Mucosa of rectum (tissue), 2 donors: ENCODE measurements around the gene STAT4.

Experiments
- H3K27ac ChIP-seq, 2 donors: one replicate each; pipeline ENCODE4 v1.7.0; 2013; ENCODE audit warnings: inconsistent platforms in 2 of 2, low read depth in 2 of 2, low read length in 2 of 2
- H3K27me3 ChIP-seq, 2 donors: one replicate each; pipeline ENCODE4 v1.7.0; 2013; ENCODE audit warnings: low read length in 2 of 2; ENCODE audit not compliant: control insufficient read depth in 2 of 2, insufficient read depth in 2 of 2
- H3K36me3 ChIP-seq, 2 donors: one replicate each; pipeline ENCODE4 v1.7.0; 2013; ENCODE audit warnings: low read length in 2 of 2; ENCODE audit not compliant: control insufficient read depth in 2 of 2, insufficient read depth in 2 of 2
- H3K4me1 ChIP-seq, 2 donors: one replicate each; pipeline ENCODE4 v1.7.0; 2013; ENCODE audit warnings: low read length in 2 of 2, mild to moderate bottlenecking in 1 of 2; ENCODE audit not compliant: control insufficient read depth in 2 of 2, insufficient read depth in 2 of 2
- H3K4me3 ChIP-seq, 2 donors: one replicate each; pipeline ENCODE4 v1.7.0; 2013; ENCODE audit warnings: low read length in 2 of 2
- H3K9ac ChIP-seq, 2 donors: one replicate each; pipeline ENCODE4 v1.7.0; 2013; ENCODE audit warnings: low read length in 2 of 2, low read depth in 1 of 2, mild to moderate bottlenecking in 1 of 2
- H3K9me3 ChIP-seq, 2 donors: one replicate each; pipeline ENCODE4 v1.7.0; 2013; ENCODE audit warnings: low read length in 2 of 2; ENCODE audit not compliant: control insufficient read depth in 2 of 2
- donor health status: healthy.
- donor health status: Normal muscosa, but diverticular disease.

STAT4 gene

GRCh38 chr2:191066919-191067233, 83.9 kb downstream of the STAT4 start:
- no peaks in the 10 kb centered on the region for H3K27me3 ChIP-seq
- no peak overlapping the region for H3K4me3 ChIP-seq
- H3K36me3 ChIP-seq: no peaks in the 10 kb centered on the region
- H3K27ac ChIP-seq: no peak overlapping the region
- H3K9ac ChIP-seq: no peak overlapping the region
- H3K4me1 ChIP-seq: no peaks in the 10 kb centered on the region
- no peaks in the 10 kb centered on the region for H3K9me3 ChIP-seq

GRCh38 chr2:191066197-191066918, 84.4 kb downstream of the STAT4 start:
- Histone ChIP-seq H3K27me3 (no peaks in the 10 kb centered on the region), H3K36me3 (no peaks in the 10 kb centered on the region), H3K4me3 (no peak overlapping the region), H3K9ac (no peak overlapping the region), H3K9me3 (no peaks in the 10 kb centered on the region), H3K4me1 (no peaks in the 10 kb centered on the region), H3K27ac (no peak overlapping the region)

GRCh38 chr2:191065785-191066184, 85.0 kb downstream of the STAT4 start:
- no peak overlapping the region for H3K27ac ChIP-seq
- no peaks in the 10 kb centered on the region for H3K36me3 ChIP-seq
- no peaks in the 10 kb centered on the region for H3K4me1 ChIP-seq
- no peaks in the 10 kb centered on the region for H3K9me3 ChIP-seq
- H3K27me3 ChIP-seq: no peaks in the 10 kb centered on the region
- H3K4me3 ChIP-seq: no peak overlapping the region
- no peak overlapping the region for H3K9ac ChIP-seq

- Histone ChIP-seq H3K4me3 (no peak overlapping the region), H3K9ac (no peak overlapping the region), H3K27ac (no peak overlapping the region)
Measured at GRCh38 chr2:191064590-191064989, 86.2 kb downstream of the STAT4 start.

GRCh38 chr2:191063584-191063983, 87.2 kb downstream of the STAT4 start:
- no peaks in the 10 kb centered on the region for H3K36me3 ChIP-seq
- no peaks in the 10 kb centered on the region for H3K27me3 ChIP-seq
- no peak overlapping the region for H3K4me3 ChIP-seq
- no peak overlapping the region for H3K27ac ChIP-seq
- no peak overlapping the region for H3K9ac ChIP-seq
- no peaks in the 10 kb centered on the region for H3K4me1 ChIP-seq
- H3K9me3 ChIP-seq: no peaks in the 10 kb centered on the region

More at GRCh38 chr2:191064590-191064989, 86.2 kb downstream of the STAT4 start:
- H3K9me3 ChIP-seq: no peaks in the 10 kb centered on the region
- H3K27me3 ChIP-seq: no peaks in the 10 kb centered on the region
- no peaks in the 10 kb centered on the region for H3K36me3 ChIP-seq
- H3K4me1 ChIP-seq: no peaks in the 10 kb centered on the region

- Histone ChIP-seq H3K4me3 (no peak overlapping the region), H3K27me3 (no peaks in the 10 kb centered on the region), H3K4me1 (no peaks in the 10 kb centered on the region), H3K36me3 (no peaks in the 10 kb centered on the region), H3K9ac (no peak overlapping the region), H3K9me3 (no peaks in the 10 kb centered on the region), H3K27ac (peak overlapping the region in 1 of 2 donors; percentile 27)
Measured at GRCh38 chr2:191061381-191061980, 89.3 kb downstream of the STAT4 start.

- H3K4me3 ChIP-seq: no peak overlapping the region
- no peaks in the 10 kb centered on the region for H3K4me1 ChIP-seq
- no peaks in the 10 kb centered on the region for H3K27me3 ChIP-seq
- H3K9ac ChIP-seq: no peak overlapping the region
- H3K27ac ChIP-seq: no peak overlapping the region
- H3K36me3 ChIP-seq: no peaks in the 10 kb centered on the region
- no peaks in the 10 kb centered on the region for H3K9me3 ChIP-seq
Measured at GRCh38 chr2:191059308-191059707, 91.5 kb downstream of the STAT4 start.

- peaks cover 0 to 4% of the 10 kb centered on the region in 2 donors for H3K4me1 ChIP-seq
- H3K27ac ChIP-seq: no peak overlapping the region
- H3K4me3 ChIP-seq: no peak overlapping the region
- H3K27me3 ChIP-seq: no peaks in the 10 kb centered on the region
- H3K9ac ChIP-seq: no peak overlapping the region
- H3K9me3 ChIP-seq: no peaks in the 10 kb centered on the region
- H3K36me3 ChIP-seq: no peaks in the 10 kb centered on the region
Measured at GRCh38 chr2:191056228-191056627, 94.6 kb downstream of the STAT4 start.

GRCh38 chr2:191053256-191053655, 97.5 kb downstream of the STAT4 start:
- Histone ChIP-seq H3K9me3 (no peaks in the 10 kb centered on the region), H3K4me1 (peaks cover 0 to 4% of the 10 kb centered on the region in 2 donors), H3K27me3 (no peaks in the 10 kb centered on the region), H3K4me3 (no peak overlapping the region), H3K9ac (no peak overlapping the region), H3K36me3 (no peaks in the 10 kb centered on the region), H3K27ac (no peak overlapping the region)

- H3K27ac ChIP-seq: no peak overlapping the region
- no peaks in the 10 kb centered on the region for H3K36me3 ChIP-seq
- peaks cover 0 to 4% of the 10 kb centered on the region in 2 donors for H3K4me1 ChIP-seq
- H3K27me3 ChIP-seq: no peaks in the 10 kb centered on the region
- no peaks in the 10 kb centered on the region for H3K9me3 ChIP-seq
- no peak overlapping the region for H3K4me3 ChIP-seq
- no peak overlapping the region for H3K9ac ChIP-seq
Measured at GRCh38 chr2:191051825-191052778, 98.7 kb downstream of the STAT4 start.
